K562 (cell line): ENCODE data around the gene IFITM2. TPM values are rescaled to one million over a fixed set of nuclear protein-coding genes. Genes with fewer than 3 reads are reported as not detected.

Experiments used
- ATAC-seq: fragments of 200-7000 bp; cut with Tn5 transposase; 3 replicates; pipeline ENCODE4 v1.9.1; 2020; ENCODE audit warnings: moderate library complexity
- BruUV-seq: library from RNA; stranded (reverse); fragments of 400-500 nt; replicated peaks from 2 replicates; lab custom pipeline; 2021; lab: Mats Ljungman, UMichigan
- CTCF ChIA-PET: fragments of 300-600 bp; formaldehyde crosslinking; extraction: SDS; loops from one replicate; lab custom pipeline; 2021; ENCODE audit warnings: low intra/inter-chr PET ratio; lab: Yijun Ruan, JAX
- POLR2A ChIA-PET: fragments of 300-600, 350-650 bp; sonication (Branson Sonifier 250); formaldehyde crosslinking; extraction: SDS; loops from one replicate; lab custom pipeline; 2021; ENCODE audit warnings: antibody characterized with exemption, inconsistent platforms; lab: Yijun Ruan, JAX
- DNase-seq, 4 experiments: peaks; one replicate each; pipeline versions ENCODE4 v3.0.0 to v3.0.0-alpha.2; 2011 to 2018; ENCODE audit warnings: low spot score in 3 of 4, mixed read lengths in 3 of 4; ENCODE audit errors: extremely low read depth in 1 of 4
- FAIRE-seq: peaks from 2 replicates; lab custom pipeline; 2011; peaks lifted over from hg19 to GRCh38; lab: Jason Lieb, UNC
- H2AFZ ChIP-seq: 2 replicates; pipeline ENCODE4 v1.6.0; 2011; ENCODE audit warnings: low read depth, low read length, control low read depth, inconsistent platforms
- H3K27ac ChIP-seq: fragments of 200-600 bp; 3 replicates; pipeline ENCODE4 v1.8.0; 2011; ENCODE audit warnings: low read depth, mild to moderate bottlenecking, control low read depth, inconsistent platforms, low read length, moderate library complexity, mixed read lengths; ENCODE audit errors: extremely low read depth
- H3K27me3 ChIP-seq, 2 experiments: fragments of 300-600 bp in 1 of 2; 2 replicates in 1 of 2; 3 replicates in 1 of 2; pipeline versions ENCODE4 v1.6.0 to v1.8.0; 2011; ENCODE audit warnings: inconsistent platforms in 2 of 2, low read length in 2 of 2, mild to moderate bottlenecking in 1 of 2, mixed read lengths in 1 of 2, moderate library complexity in 1 of 2; ENCODE audit not compliant: control insufficient read depth in 2 of 2, insufficient read depth in 2 of 2
- H3K36me3 ChIP-seq: fragments of 300-600 bp; 3 replicates; pipeline ENCODE4 v1.8.0; 2011; ENCODE audit warnings: mild to moderate bottlenecking, low read length, inconsistent platforms; ENCODE audit not compliant: control insufficient read depth, insufficient read depth
- H3K4me1 ChIP-seq, 2 experiments: fragments of 200-600 bp in 1 of 2; replicated peaks in 1 of 2; 2 replicates in 1 of 2; 3 replicates in 1 of 2; pipeline versions ENCODE4 v1.5.1 to v1.8.0; 2011; ENCODE audit warnings: inconsistent platforms in 2 of 2, low read length in 2 of 2, mild to moderate bottlenecking in 1 of 2, mixed read lengths in 1 of 2, moderate library complexity in 1 of 2; ENCODE audit not compliant: control insufficient read depth in 2 of 2, insufficient read depth in 2 of 2
- H3K4me2 ChIP-seq: 2 replicates; pipeline ENCODE4 v1.6.1; 2011; ENCODE audit warnings: low read length, control low read depth, inconsistent platforms, mixed read lengths; ENCODE audit not compliant: insufficient read depth
- H3K4me3 ChIP-seq: fragments of 200-600 bp; sonication (generic), shearing (Covaris generic); 2 replicates; pipeline ENCODE4 v1.5.1; 2016; ENCODE audit warnings: control low read depth, inconsistent platforms
- H3K79me2 ChIP-seq: fragments of 200-600 bp; 3 replicates; pipeline ENCODE4 v1.8.0; 2011; ENCODE audit warnings: low read length, inconsistent platforms; ENCODE audit not compliant: control insufficient read depth, insufficient read depth
- H3K9ac ChIP-seq, 2 experiments: 2 replicates each; pipeline versions ENCODE4 v1.6.0 to v1.6.1; 2011; ENCODE audit warnings: low read depth in 2 of 2, low read length in 2 of 2, control low read depth in 1 of 2, inconsistent platforms in 1 of 2, mild to moderate bottlenecking in 1 of 2, mixed read lengths in 1 of 2; ENCODE audit not compliant: insufficient read depth in 1 of 2
- H3K9me1 ChIP-seq: one replicate; pipeline ENCODE4 v1.6.0; 2011; ENCODE audit warnings: inconsistent platforms, mild to moderate bottlenecking, low read length, moderate library complexity; ENCODE audit not compliant: control insufficient read depth, insufficient read depth
- H3K9me3 ChIP-seq: replicated peaks from 2 replicates; pipeline ENCODE4 v1.5.1; 2011; ENCODE audit warnings: low read depth, low read length, inconsistent platforms; ENCODE audit not compliant: control insufficient read depth, insufficient read depth
- H4K20me1 ChIP-seq: replicated peaks from 2 replicates; pipeline ENCODE4 v1.6.1; 2011; ENCODE audit warnings: low read length, inconsistent platforms, mixed read lengths; ENCODE audit not compliant: control insufficient read depth, insufficient read depth
- FOSL1 ChIP-seq: fragments of 200-800 bp; sonication (Bioruptor generic); conservative IDR thresholded peaks from 2 replicates; pipeline ENCODE4 v1.6.1; 2016; ENCODE audit warnings: missing genetic modification characterization, missing compliant biosample characterization
- NFIX ChIP-seq: fragments of 250-450 bp; sonication (Bioruptor Pico); IDR thresholded peaks from 2 replicates; pipeline ENCODE4 v1.4.0; 2020; ENCODE audit warnings: low read depth, mild to moderate bottlenecking, moderate library complexity
- POLR2G ChIP-seq: fragments of 200-400 bp; formaldehyde crosslinking; IDR thresholded peaks from 2 replicates; pipeline ENCODE4 v1.6.1; 2017; ENCODE audit warnings: low read depth, mild to moderate bottlenecking, antibody characterized with exemption, low read length, moderate library complexity
- ZBTB26 ChIP-seq: fragments of 450-650 bp; formaldehyde crosslinking; IDR thresholded peaks from 2 replicates; pipeline ENCODE4 v1.4.0; 2022; ENCODE audit warnings: missing genetic modification characterization
- ZNF408 ChIP-seq: fragments of 250-450 bp; sonication (Bioruptor Pico); IDR thresholded peaks from 2 replicates; pipeline ENCODE4 v1.4.0; 2020; ENCODE audit warnings: low read depth, mild to moderate bottlenecking, moderate library complexity
- WGBS: fragments of 100-300 bp; shearing (Covaris generic); methylation state at CpG from one replicate; pipeline ENCODE4 v1.1.6; 2016; ENCODE audit warnings: low coverage, mixed read lengths; ENCODE audit not compliant: insufficient coverage; ENCODE audit errors: missing lambda C conversion rate; 5-methylcytosine and 5-hydroxymethylcytosine counted together
- in situ Hi-C: fragments of 300-500 bp; cut with MboI; formaldehyde crosslinking; loops from 4 replicates; pipeline ENCODE4 v1.15.0; 2018; ENCODE audit warnings: inconsistent platforms, mixed read lengths
- intact Hi-C: fragments of 100-400 bp; cut with micrococcal nuclease; formaldehyde crosslinking; loops from 2 replicates; pipeline ENCODE4 v1.14.2; 2022
- polyA plus RNA-seq, 8 experiments: library from polyadenylated mRNA; depleted of rRNA in 4 of 8; stranded (reverse) in 5 of 8; unstranded in 3 of 8; fragments of >200 nt; fragmentation: Nextera tagmentation in 2 of 8; fragmentation: Illumina TruSeq in 1 of 8; extraction: Ambion mirVana in 2 of 8; extraction: Trizol in 1 of 8; gene quantifications; 2 replicates each; pipeline versions ENCODE4 v1.2.1 to v1.2.3, GENCODE V29; 2011 to 2014; ENCODE audit warnings: inconsistent platforms in 1 of 8, missing spikeins in 1 of 8
- total RNA-seq, 7 experiments: library from RNA; depleted of rRNA in 6 of 7; stranded (reverse); fragments of >200 nt in 6 of 7; fragmentation: Illumina TruSeq in 2 of 7; extraction: Trizol in 2 of 7; gene quantifications; 2 replicates each; pipeline versions ENCODE4 v1.2.1 to v1.2.3, GENCODE V29; 2011 to 2021; ENCODE audit warnings: low replicate concordance in 1 of 7

IFITM2 gene
- total and polyA plus RNA-seq, 9 of the 15 experiments (the other 6 are each of a cell fraction or from before 2014, with no cell fraction given) = 52.8 to 4,872 (median 356) TPM

- WGBS = 89% methylated on average over 23 of the region's 44 CpGs
- Histone ChIP-seq H3K9ac (peak overlapping the region in 1 of 2 experiments; percentile 94; a peak in 2 of 4 replicates), H3K4me2 (no peak overlapping the region), H3K9me1 (no peaks in the 10 kb centered on the region), H3K4me1 (peaks cover 10 to 90% of the 10 kb centered on the region in 2 experiments; a peak in 4 of 5 replicates), H3K27ac (no peak overlapping the region), H3K79me2 (peaks cover 37% of the 10 kb centered on the region), H3K9me3 (no peaks in the 10 kb centered on the region), H3K27me3 (no peaks in the 10 kb centered on the region), H4K20me1 (no peaks in the 10 kb centered on the region), H3K4me3 (no peak overlapping the region), H2AFZ (no peak overlapping the region), H3K36me3 (peaks cover 60% of the 10 kb centered on the region; the same call in 2 of the 3 replicates)
- TF ChIP-seq POLR2G (peak; percentile 25; the same call in 1 of the 2 replicates), ZNF408 (CRISPR knock-in tag) (no peak), ZBTB26 (no peak), NFIX (no peak), FOSL1 (no peak)
- in situ Hi-C loops (no loop called here), intact Hi-C loops (no loop called here)
- ATAC-seq (no peak), FAIRE-seq (no peak), DNase-seq (no peak)
- CTCF ChIA-PET = no interaction called here
- POLR2A ChIA-PET = interaction anchor here (1.1 to 1.7 kb wide), 3 partner anchors 14 to 84 kb away, joined by 3 to 5 read pairs (median 3); partner anchors contain the start of genes BET1L, NLRP6 and RIC8A
- no TSS peak for BruUV-seq
Measured at GRCh38 chr11:291281-292210, 16.1 kb upstream of the IFITM2 start.
